Mucosa of descending colon (tissue), 3 donors: ENCODE results near the gene ALDH5A1. TPM values are rescaled to one million over a fixed set of nuclear protein-coding genes. Genes with fewer than 3 reads are reported as not detected.

ENCODE experiments used
- ATAC-seq: fragments of 200-7000 bp; cut with Tn5 transposase; one replicate; pipeline ENCODE4 v1.9.1; 2020; ENCODE audit warnings: mild to moderate bottlenecking, moderate library complexity
- DNase-seq, 3 donors: peaks; one replicate each; pipeline ENCODE4 v3.0.0-alpha.2; 2020
- H3K36me3 ChIP-seq: fragments of 200-600 bp; one replicate; pipeline ENCODE4 v1.8.0; 2021; ENCODE audit warnings: low read depth, mild to moderate bottlenecking
- H3K4me1 ChIP-seq: fragments of 200-600 bp; one replicate; pipeline ENCODE4 v1.8.0; 2021; ENCODE audit warnings: low read depth, mild to moderate bottlenecking
- H3K4me3 ChIP-seq: fragments of 200-600 bp; one replicate; pipeline ENCODE4 v1.8.0; 2021; ENCODE audit warnings: mild to moderate bottlenecking
- H3K9me3 ChIP-seq: fragments of 200-600 bp; one replicate; pipeline ENCODE4 v1.8.0; 2021; ENCODE audit warnings: mild to moderate bottlenecking
- intact Hi-C, 2 donors: fragments of 100-400 bp; cut with DNase I in 1 of 2; cut with micrococcal nuclease in 1 of 2; formaldehyde crosslinking; loops; one replicate each; pipeline versions ENCODE4 v1.11.0 to v1.11.1; 2022; cut with DNase I, micrococcal nuclease
- total RNA-seq, 3 donors: library from RNA; stranded (reverse); fragmentation: NEBNext Ultra II Directional in 2 of 3; extraction: Animal tissue kit (Norgen Biotek cat#: 25700) in 2 of 3; gene quantifications; one replicate each; pipeline versions ENCODE4 v1.2.1 to v1.2.4, GENCODE V29; 2021 to 2023
- TF ChIP-seq, protein P1 (sequence below): fragments of 200-600 bp; IDR thresholded peaks from one replicate; pipeline ENCODE4 v1.8.0; 2022; ENCODE audit warnings: antibody characterized with exemption, mild to moderate bottlenecking
- donor health status: DM: no; HTN: no; CAD: no; lungs with moderate emphysema.
- donor health status: DM: no; HTN: no; CAD: no.
- donor health status: DM: no; HTN: yes; CAD: no.

The ALDH5A1 gene
- total RNA-seq, 3 donors from 2014 or later, result 5.9 to 18.2 (median 8.1) TPM

GRCh38 chr6:24571361-24571760, 76.6 kb downstream of the ALDH5A1 start:
- H3K36me3 ChIP-seq, result no peaks in the 10 kb centered on the region
- intact Hi-C loops, result no loop called here
- no peak for ATAC-seq
- H3K4me1 ChIP-seq, result no peaks in the 10 kb centered on the region
- no peak for DNase-seq
- H3K9me3 ChIP-seq, result no peaks in the 10 kb centered on the region
- TF ChIP-seq, protein P1, sequence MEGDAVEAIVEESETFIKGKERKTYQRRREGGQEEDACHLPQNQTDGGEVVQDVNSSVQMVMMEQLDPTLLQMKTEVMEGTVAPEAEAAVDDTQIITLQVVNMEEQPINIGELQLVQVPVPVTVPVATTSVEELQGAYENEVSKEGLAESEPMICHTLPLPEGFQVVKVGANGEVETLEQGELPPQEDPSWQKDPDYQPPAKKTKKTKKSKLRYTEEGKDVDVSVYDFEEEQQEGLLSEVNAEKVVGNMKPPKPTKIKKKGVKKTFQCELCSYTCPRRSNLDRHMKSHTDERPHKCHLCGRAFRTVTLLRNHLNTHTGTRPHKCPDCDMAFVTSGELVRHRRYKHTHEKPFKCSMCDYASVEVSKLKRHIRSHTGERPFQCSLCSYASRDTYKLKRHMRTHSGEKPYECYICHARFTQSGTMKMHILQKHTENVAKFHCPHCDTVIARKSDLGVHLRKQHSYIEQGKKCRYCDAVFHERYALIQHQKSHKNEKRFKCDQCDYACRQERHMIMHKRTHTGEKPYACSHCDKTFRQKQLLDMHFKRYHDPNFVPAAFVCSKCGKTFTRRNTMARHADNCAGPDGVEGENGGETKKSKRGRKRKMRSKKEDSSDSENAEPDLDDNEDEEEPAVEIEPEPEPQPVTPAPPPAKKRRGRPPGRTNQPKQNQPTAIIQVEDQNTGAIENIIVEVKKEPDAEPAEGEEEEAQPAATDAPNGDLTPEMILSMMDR, result no peak
- no peak overlapping the region for H3K4me3 ChIP-seq

- TF ChIP-seq, protein P1, result no peak
- DNase-seq (no peak), ATAC-seq (no peak)
- H3K4me1 ChIP-seq, result no peaks in the 10 kb centered on the region
- H3K4me3 ChIP-seq, result no peak overlapping the region
- intact Hi-C loops, result no loop called here
- H3K36me3 ChIP-seq, result no peaks in the 10 kb centered on the region
- H3K9me3 ChIP-seq, result no peaks in the 10 kb centered on the region
These were observed 80.0 kb downstream of the ALDH5A1 start for GRCh38 chr6:24574809-24575208.

GRCh38 chr6:24576447-24576846, 81.7 kb downstream of the ALDH5A1 start:
- Histone ChIP-seq H3K36me3 (no peaks in the 10 kb centered on the region), H3K9me3 (no peaks in the 10 kb centered on the region), H3K4me3 (no peak overlapping the region), H3K4me1 (no peaks in the 10 kb centered on the region)
- intact Hi-C loops, result no loop called here
- TF ChIP-seq, protein P1, result no peak
- ATAC-seq (no peak), DNase-seq (no peak)

DNA sequence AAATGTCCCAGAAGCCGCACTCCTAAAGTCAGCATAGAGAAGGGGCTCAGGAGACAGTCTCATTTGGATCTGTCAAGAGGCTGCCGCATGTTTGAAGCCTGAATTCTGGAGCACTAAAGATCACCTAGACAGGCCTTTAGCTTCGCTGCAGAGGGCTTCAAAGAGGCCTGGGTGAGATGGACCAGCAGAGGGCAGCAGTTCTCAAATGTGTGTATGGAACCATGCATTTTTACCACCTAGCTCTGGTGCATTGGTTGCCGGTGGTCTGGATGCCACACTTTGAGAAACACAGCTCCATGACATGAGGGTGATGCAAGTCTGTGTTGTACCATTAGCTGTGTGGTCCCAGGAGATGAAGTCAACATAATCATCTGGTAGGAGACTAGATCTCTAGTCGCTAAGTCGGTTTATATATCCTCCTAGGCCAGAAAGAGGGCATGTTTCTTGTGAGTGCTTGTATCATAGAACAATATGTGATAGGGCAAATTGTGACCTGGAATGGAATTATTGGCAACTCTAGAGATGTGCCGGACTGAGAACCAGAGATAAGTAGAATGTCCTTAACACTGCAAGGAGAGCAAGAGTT, 86.4 kb downstream of the ALDH5A1 start:
- intact Hi-C loops, result loop anchor here in 1 of 2 donors (10.0 kb wide), 2 partner anchors 114 to 184 kb away; no protein-coding TSS in a partner anchor
- Histone ChIP-seq H3K9me3 (no peaks in the 10 kb centered on the region), H3K4me3 (no peak overlapping the region), H3K36me3 (no peaks in the 10 kb centered on the region), H3K4me1 (peaks cover 3% of the 10 kb centered on the region)
- ATAC-seq, result peak; percentile 92
- TF ChIP-seq, protein P1, result peak; percentile 63
- DNase-seq, result peak in 2 of 3 donors; percentile 78 to 94

- Histone ChIP-seq H3K9me3 (no peaks in the 10 kb centered on the region), H3K36me3 (no peaks in the 10 kb centered on the region), H3K4me3 (no peak overlapping the region), H3K4me1 (peaks cover 3% of the 10 kb centered on the region)
- DNase-seq, result peak; percentile 60 to 94 (median 77)
- TF ChIP-seq, protein P1, result peak; percentile 80
- ATAC-seq, result peak; percentile 85
- intact Hi-C loops, result loop anchor here (1.0 to 10.0 kb wide), 3 partner anchors 111 to 181 kb away; no protein-coding TSS in a partner anchor
These were observed 89.0 kb downstream of the ALDH5A1 start for GRCh38 chr6:24583463-24584381.
